NCI-H345 treated with DMSO at 0.1 percent for 48 hours (cell line): ENCODE measurements around the gene DAND5.

ENCODE experiments used
- DNase-seq: peaks from one replicate; lab custom pipeline; 2025; ENCODE audit not compliant: unreplicated experiment; lab: John Stamatoyannopoulos, UW

Gene DAND5

GRCh38 chr19:13008926-13009787 is 39.8 kb downstream of the DAND5 start:
- no peak for DNase-seq

DNA sequence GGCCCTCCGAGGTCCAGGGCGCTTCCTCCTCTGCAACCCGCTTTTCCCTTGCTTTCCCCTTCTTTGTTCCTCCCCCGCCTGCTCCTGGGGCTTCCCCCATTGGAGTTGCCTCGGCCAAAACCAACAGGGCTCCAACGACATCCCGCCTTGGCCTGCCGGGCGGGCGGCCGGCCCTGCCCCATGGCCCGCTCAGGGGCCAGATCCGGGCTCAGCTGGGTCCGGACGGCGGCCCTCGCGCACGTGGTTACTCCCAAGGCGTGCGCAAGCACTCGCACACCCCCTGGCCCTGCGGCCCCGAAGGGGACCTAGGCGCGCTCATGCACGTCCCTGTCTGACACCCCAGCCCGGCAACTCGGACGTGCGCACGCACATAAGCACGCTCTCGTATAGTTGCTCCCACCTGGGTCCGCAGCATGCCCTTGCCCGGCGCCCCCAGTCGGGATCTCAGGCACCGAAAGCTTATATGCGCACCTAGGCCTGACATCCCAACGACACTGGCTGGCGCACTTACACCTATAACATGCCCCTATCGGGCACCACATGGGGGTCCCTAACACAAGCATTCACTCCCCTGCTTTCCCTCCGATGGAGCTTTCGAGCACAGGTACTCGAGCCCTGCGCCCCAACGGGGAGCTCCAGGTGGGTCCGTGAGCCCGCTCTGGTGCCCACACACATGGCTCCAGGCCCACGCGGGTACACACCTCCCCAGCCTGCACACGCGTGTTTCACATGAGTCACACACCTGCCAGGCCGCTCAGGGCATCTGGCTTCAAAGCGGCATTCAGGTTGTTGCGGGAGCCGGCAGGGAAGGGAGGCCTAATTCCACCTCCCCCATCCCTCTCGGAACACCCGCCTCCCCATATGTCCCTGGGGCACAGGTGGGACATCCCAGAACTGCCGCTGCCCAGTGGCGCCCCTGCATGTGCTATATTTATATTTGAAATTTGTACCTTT is 40.9 kb downstream of the DAND5 start:
- no peak for DNase-seq

GRCh38 chr19:13010992-13011652 is 41.7 kb downstream of the DAND5 start:
- DNase-seq = no peak

- DNase-seq = no peak
Observed at GRCh38 chr19:13011653-13012389, 42.4 kb downstream of the DAND5 start.

- DNase-seq = no peak
Observed at GRCh38 chr19:13012390-13012689, 43.0 kb downstream of the DAND5 start.

- no peak for DNase-seq
Observed at GRCh38 chr19:13012690-13013608, 43.6 kb downstream of the DAND5 start.

GRCh38 chr19:13013649-13014048 is 44.3 kb downstream of the DAND5 start:
- no peak for DNase-seq

GRCh38 chr19:13014101-13014920 is 44.9 kb downstream of the DAND5 start:
- no peak for DNase-seq

- DNase-seq = no peak
Observed at GRCh38 chr19:13014921-13015280, 45.5 kb downstream of the DAND5 start.

GRCh38 chr19:13015361-13016223 is 46.2 kb downstream of the DAND5 start:
- DNase-seq = no peak

GRCh38 chr19:13016245-13016627 is 46.9 kb downstream of the DAND5 start:
- DNase-seq = no peak

DNA sequence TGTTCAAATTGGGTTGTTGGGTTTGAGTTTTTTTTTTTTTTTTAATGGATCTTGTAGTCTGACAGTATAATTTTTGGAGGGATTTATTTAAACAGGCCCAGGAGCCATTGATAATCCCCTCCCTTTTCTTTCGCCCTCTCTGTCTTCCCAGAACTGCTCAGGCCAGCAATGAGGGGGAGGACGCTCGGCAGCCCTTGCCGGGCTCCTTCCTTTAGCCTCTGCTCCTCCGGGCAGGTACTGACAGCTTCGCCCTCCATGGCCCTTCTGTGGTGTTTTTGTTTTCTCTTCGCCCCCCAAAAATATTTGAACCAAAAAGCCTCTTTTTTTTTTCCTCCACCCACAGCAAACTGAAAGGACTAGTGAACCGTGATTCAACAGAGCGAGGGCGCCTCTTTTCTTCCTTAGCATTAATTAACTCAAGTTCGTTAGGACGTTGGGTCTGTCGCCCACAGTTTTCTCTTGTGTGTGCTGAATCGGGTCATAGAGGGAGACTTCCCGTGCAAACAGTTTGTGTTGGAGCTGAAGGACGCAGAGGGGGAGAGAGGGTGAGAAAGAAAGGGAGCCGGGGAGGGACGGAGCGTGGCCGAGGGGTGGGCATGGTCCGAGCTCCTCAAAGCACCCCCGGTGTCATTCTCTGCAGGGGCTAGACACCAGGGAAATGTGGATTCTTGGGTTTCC is 47.4 kb downstream of the DAND5 start:
- DNase-seq = no peak

DNA sequence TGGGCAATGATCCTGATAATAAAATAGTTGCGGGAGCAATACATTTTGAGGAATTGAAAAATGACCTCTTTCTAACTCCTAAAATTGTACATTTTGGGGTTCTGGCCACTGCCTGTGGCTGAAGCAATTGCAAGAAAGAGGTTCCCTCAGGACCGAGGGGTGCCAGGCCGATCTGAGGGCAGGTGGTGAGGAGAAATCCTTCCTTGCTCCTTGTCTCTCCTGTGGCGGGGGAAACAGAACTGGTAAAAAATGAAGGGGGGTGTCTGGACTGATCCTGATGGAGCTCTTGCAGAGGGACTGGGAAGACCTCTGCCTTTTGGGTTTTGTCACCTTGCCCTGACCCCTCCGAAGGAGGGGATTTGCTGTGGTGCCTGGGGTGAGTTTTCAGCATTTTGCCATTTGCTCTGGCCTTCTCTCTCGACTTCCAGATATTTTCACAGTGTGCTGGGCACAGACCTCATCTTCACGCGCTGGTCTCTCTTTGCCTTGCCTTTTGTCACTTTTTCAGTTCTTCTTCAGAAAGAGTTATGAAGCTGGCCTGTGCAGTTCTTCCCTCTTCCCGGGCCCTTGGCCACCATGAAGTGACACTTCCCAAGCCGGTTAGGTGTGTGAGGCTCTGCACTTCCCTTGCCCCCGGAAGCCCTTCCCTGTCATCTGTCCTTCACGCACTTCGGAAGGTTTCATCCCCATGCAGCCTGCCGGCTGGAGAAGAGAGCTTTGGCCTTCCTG is 48.1 kb downstream of the DAND5 start:
- DNase-seq = no peak

GRCh38 chr19:13018035-13018914 is 48.9 kb downstream of the DAND5 start:
- DNase-seq = no peak

DNA sequence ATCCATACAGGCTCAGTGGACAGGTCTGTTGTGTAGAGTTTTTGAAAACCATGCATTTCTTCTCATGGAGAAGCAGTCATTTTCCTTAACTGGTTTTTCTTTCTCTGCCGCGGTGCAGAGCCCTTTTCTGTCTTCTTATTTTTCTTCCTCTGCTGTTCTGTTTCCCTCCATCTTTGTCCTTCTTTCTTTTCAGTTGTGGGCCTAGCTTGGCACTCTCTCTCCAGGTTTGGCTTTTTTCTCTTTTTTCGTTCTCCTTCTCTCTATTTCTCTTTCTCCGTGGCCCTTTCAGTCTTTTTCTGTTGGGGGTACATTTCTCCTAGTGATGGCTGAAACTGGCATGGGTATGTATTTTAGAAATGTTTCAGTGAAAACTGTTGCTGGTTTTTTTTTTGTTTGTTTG is 50.0 kb downstream of the DAND5 start:
- no peak for DNase-seq

DNA sequence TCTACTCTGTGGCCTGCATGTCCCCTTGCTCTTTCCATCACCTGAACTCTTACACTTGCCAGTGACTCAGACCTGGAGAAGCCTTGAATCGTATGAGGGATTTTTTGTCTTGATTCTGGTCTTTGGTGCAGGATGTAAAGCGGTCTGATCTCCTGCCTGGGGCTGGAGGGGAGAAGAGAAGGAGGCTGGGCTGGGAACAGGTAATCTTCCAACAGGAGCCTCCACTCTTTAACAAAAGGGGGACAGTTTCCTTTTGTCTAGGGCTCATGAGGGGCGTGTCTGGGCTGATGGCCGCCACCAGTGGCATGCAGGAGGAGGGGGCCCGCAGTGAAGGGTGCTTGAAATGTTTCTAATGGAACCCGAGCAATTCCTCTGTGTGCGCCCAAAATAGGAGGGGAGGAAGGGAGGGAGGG is 50.6 kb downstream of the DAND5 start:
- no peak for DNase-seq
